Memory B cell (primary cell): Measurements from ENCODE around the gene NEUROG1.

Experiments
- ATAC-seq: fragments of 150-1000 bp; cut with Tn5 transposase; 2 replicates; pipeline ENCODE4 v1.10.0; 2021; ENCODE audit warnings: low read depth, mild to moderate bottlenecking, moderate library complexity
- DNase-seq, 2 donors: peaks; one replicate each; pipeline ENCODE4 v3.0.0; 2022; ENCODE audit warnings: low spot score in 2 of 2
- H3K27ac Mint-ChIP-seq: one replicate; pipeline ENCODE4 v1.8.0; 2022; ENCODE audit warnings: mild to moderate bottlenecking, moderate library complexity, mixed read lengths
- H3K27me3 Mint-ChIP-seq: one replicate; pipeline ENCODE4 v1.8.0; 2022; ENCODE audit warnings: mixed read lengths
- H3K36me3 Mint-ChIP-seq: one replicate; pipeline ENCODE4 v1.8.0; 2022; ENCODE audit warnings: mild to moderate bottlenecking, mixed read lengths
- H3K4me1 Mint-ChIP-seq: one replicate; pipeline ENCODE4 v1.8.0; 2022; ENCODE audit warnings: mixed read lengths
- H3K4me3 Mint-ChIP-seq: one replicate; pipeline ENCODE4 v1.8.0; 2022; ENCODE audit warnings: mild to moderate bottlenecking, moderate library complexity, mixed read lengths
- H3K9me3 Mint-ChIP-seq: one replicate; pipeline ENCODE4 v1.8.0; 2022; ENCODE audit warnings: mixed read lengths

NEUROG1 gene

GRCh38 chr5:135489466-135490244 lies 46.1 kb downstream of the NEUROG1 start:
- ATAC-seq (no peak), DNase-seq (no peak)
- H3K27me3 Mint-ChIP-seq, result peaks cover 29% of the 10 kb centered on the region
- no peaks in the 10 kb centered on the region for H3K36me3 Mint-ChIP-seq
- no peak overlapping the region for H3K27ac Mint-ChIP-seq
- H3K4me1 Mint-ChIP-seq, result peaks cover 4% of the 10 kb centered on the region
- peak overlapping the region; percentile 28 for H3K4me3 Mint-ChIP-seq
- H3K9me3 Mint-ChIP-seq, result no peaks in the 10 kb centered on the region

- no peaks in the 10 kb centered on the region for H3K36me3 Mint-ChIP-seq
- H3K4me3 Mint-ChIP-seq, result no peak overlapping the region
- peaks cover 26% of the 10 kb centered on the region for H3K27me3 Mint-ChIP-seq
- H3K9me3 Mint-ChIP-seq, result no peaks in the 10 kb centered on the region
- DNase-seq (no peak), ATAC-seq (no peak)
- no peak overlapping the region for H3K27ac Mint-ChIP-seq
- H3K4me1 Mint-ChIP-seq, result peaks cover 4% of the 10 kb centered on the region
Observed at GRCh38 chr5:135488727-135489465, 46.9 kb downstream of the NEUROG1 start.

- no peak overlapping the region for H3K27ac Mint-ChIP-seq
- H3K27me3 Mint-ChIP-seq, result peaks cover 26% of the 10 kb centered on the region
- ATAC-seq, result no peak
- peaks cover 4% of the 10 kb centered on the region for H3K4me1 Mint-ChIP-seq
- no peaks in the 10 kb centered on the region for H3K9me3 Mint-ChIP-seq
- DNase-seq, result no peak
- no peaks in the 10 kb centered on the region for H3K36me3 Mint-ChIP-seq
- H3K4me3 Mint-ChIP-seq, result no peak overlapping the region
Observed at GRCh38 chr5:135487839-135488514, 47.8 kb downstream of the NEUROG1 start.

GRCh38 chr5:135487037-135487395 lies 48.7 kb downstream of the NEUROG1 start:
- Mint-ChIP-seq H3K4me3 (no peak overlapping the region), H3K27me3 (peaks cover 24% of the 10 kb centered on the region), H3K9me3 (no peaks in the 10 kb centered on the region), H3K36me3 (no peaks in the 10 kb centered on the region), H3K4me1 (peaks cover 4% of the 10 kb centered on the region), H3K27ac (no peak overlapping the region)
- DNase-seq (no peak), ATAC-seq (no peak)

GRCh38 chr5:135486131-135487036 lies 49.4 kb downstream of the NEUROG1 start:
- H3K27me3 Mint-ChIP-seq, result peaks cover 24% of the 10 kb centered on the region
- H3K36me3 Mint-ChIP-seq, result no peaks in the 10 kb centered on the region
- no peak overlapping the region for H3K4me3 Mint-ChIP-seq
- no peak overlapping the region for H3K27ac Mint-ChIP-seq
- H3K9me3 Mint-ChIP-seq, result no peaks in the 10 kb centered on the region
- peaks cover 4% of the 10 kb centered on the region for H3K4me1 Mint-ChIP-seq
- no peak for ATAC-seq
- no peak for DNase-seq

GRCh38 chr5:135484674-135485086 lies 51.1 kb downstream of the NEUROG1 start:
- Mint-ChIP-seq H3K27ac (no peak overlapping the region), H3K36me3 (no peaks in the 10 kb centered on the region), H3K4me3 (no peak overlapping the region), H3K27me3 (peaks cover 24% of the 10 kb centered on the region), H3K9me3 (no peaks in the 10 kb centered on the region), H3K4me1 (peaks cover 2% of the 10 kb centered on the region)
- ATAC-seq (no peak), DNase-seq (no peak)
